ENCODE measurements around the gene BEGAIN.

DNA sequence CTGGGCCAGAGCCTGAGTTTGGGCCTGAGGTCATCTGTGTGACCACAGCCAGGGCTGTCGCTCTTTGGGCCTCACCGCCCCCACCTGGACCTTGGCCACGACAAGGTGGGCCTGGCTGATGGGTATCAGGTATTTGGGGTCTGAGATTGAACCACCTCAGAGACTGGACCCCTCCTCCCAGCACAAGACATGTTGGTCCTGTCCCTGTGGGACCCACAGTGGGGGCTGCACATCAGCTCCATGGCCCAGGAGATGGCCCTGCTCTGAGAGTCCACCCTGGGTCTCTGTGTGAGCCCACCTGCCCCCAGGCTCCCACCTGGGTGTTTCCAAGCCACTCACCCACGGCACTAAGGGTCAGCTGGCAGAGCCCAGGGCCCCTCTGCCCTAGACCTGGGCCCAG, 20.6 kb downstream of the BEGAIN start:
- TF ChIP-seq, protein P1, sequence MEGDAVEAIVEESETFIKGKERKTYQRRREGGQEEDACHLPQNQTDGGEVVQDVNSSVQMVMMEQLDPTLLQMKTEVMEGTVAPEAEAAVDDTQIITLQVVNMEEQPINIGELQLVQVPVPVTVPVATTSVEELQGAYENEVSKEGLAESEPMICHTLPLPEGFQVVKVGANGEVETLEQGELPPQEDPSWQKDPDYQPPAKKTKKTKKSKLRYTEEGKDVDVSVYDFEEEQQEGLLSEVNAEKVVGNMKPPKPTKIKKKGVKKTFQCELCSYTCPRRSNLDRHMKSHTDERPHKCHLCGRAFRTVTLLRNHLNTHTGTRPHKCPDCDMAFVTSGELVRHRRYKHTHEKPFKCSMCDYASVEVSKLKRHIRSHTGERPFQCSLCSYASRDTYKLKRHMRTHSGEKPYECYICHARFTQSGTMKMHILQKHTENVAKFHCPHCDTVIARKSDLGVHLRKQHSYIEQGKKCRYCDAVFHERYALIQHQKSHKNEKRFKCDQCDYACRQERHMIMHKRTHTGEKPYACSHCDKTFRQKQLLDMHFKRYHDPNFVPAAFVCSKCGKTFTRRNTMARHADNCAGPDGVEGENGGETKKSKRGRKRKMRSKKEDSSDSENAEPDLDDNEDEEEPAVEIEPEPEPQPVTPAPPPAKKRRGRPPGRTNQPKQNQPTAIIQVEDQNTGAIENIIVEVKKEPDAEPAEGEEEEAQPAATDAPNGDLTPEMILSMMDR (IDR thresholded peaks at IDR 0.05), result no peak
- TF ChIP-seq EP300 (IDR thresholded peaks at IDR 0.05) (no peak), POLR2A (IDR thresholded peaks at IDR 0.05; ENCODE audit: low read length) (no peak), FOSL2 (IDR thresholded peaks at IDR 0.05) (no peak), FOSL2 (CRISPR knock-in tag; IDR thresholded peaks at IDR 0.05) (no peak), MAFK (IDR thresholded peaks at IDR 0.05; ENCODE audit: partially characterized antibody) (no peak), RAD21 (conservative IDR thresholded peaks at IDR 0.05 in 1 of 2, IDR thresholded peaks at IDR 0.05 in 1 of 2) (no peak), KDM1A (IDR thresholded peaks at IDR 0.05; ENCODE audit: low read depth) (no peak), BHLHE40 (IDR thresholded peaks at IDR 0.05; ENCODE audit: low read depth, low read length) (no peak), HDAC2 (IDR thresholded peaks at IDR 0.05) (no peak), CHD4 (IDR thresholded peaks at IDR 0.05; ENCODE audit: borderline replicate concordance) (no peak), ESRRA (IDR thresholded peaks at IDR 0.05; ENCODE audit: borderline replicate concordance, low read length) (no peak)

Data from A549 (cell line).